Trophoblast cell (in vitro differentiated cells and primary cell): ENCODE data around the gene GJD3.

Experiments used
- DNase-seq, 2 donors: peaks; one replicate each; pipeline ENCODE4 v3.0.0-alpha.2; 2016
- H2AFZ ChIP-seq: 2 replicates; pipeline ENCODE4 v1.6.1; 2013; ENCODE audit warnings: low read length, moderate library complexity, mild to moderate bottlenecking; ENCODE audit not compliant: insufficient read depth, poor library complexity
- H2AK5ac ChIP-seq: 2 replicates; pipeline ENCODE4 v1.6.1; 2013; ENCODE audit warnings: mild to moderate bottlenecking, low read length
- H2BK120ac ChIP-seq: 2 replicates; pipeline ENCODE4 v1.6.1; 2013; ENCODE audit warnings: low read length, mild to moderate bottlenecking, moderate library complexity; ENCODE audit not compliant: insufficient read depth, poor library complexity
- H2BK12ac ChIP-seq: 2 replicates; pipeline ENCODE4 v1.6.1; 2013; ENCODE audit warnings: mild to moderate bottlenecking, low read length, moderate library complexity
- H2BK5ac ChIP-seq: 2 replicates; pipeline ENCODE4 v1.6.1; 2013; ENCODE audit warnings: low read length, low read depth, moderate library complexity, mild to moderate bottlenecking; ENCODE audit not compliant: poor library complexity
- H3K14ac ChIP-seq: 2 replicates; pipeline ENCODE4 v1.6.1; 2013; ENCODE audit warnings: mild to moderate bottlenecking, low read length
- H3K18ac ChIP-seq: 2 replicates; pipeline ENCODE4 v1.6.1; 2013; ENCODE audit warnings: mild to moderate bottlenecking, low read length
- H3K23ac ChIP-seq: 2 replicates; pipeline ENCODE4 v1.6.1; 2013; ENCODE audit warnings: low read length
- H3K27ac ChIP-seq: 2 replicates; pipeline ENCODE4 v1.5.1; 2013; ENCODE audit warnings: low read depth, mild to moderate bottlenecking, inconsistent platforms, low read length, moderate library complexity
- H3K27me3 ChIP-seq: 2 replicates; pipeline ENCODE4 v1.6.1; 2013; ENCODE audit warnings: inconsistent platforms, mild to moderate bottlenecking, low read length, moderate library complexity; ENCODE audit not compliant: insufficient read depth
- H3K36me3 ChIP-seq, 2 experiments: 1 replicate in 1 of 2; 2 replicates in 1 of 2; pipeline ENCODE4 v1.6.1; 2013; ENCODE audit warnings: low read length in 2 of 2, mild to moderate bottlenecking in 2 of 2, moderate library complexity in 1 of 2; ENCODE audit not compliant: insufficient read depth in 2 of 2, control insufficient read depth in 1 of 2
- H3K4ac ChIP-seq: 2 replicates; pipeline ENCODE4 v1.6.1; 2013; ENCODE audit warnings: low read depth, mild to moderate bottlenecking, low read length, moderate library complexity
- H3K4me1 ChIP-seq, 2 experiments: 1 replicate in 1 of 2; 2 replicates in 1 of 2; pipeline ENCODE4 v1.6.1; 2013; ENCODE audit warnings: low read length in 2 of 2, mild to moderate bottlenecking in 2 of 2, moderate library complexity in 1 of 2; ENCODE audit not compliant: insufficient read depth in 2 of 2, control insufficient read depth in 1 of 2
- H3K4me2 ChIP-seq: 2 replicates; pipeline ENCODE4 v1.6.1; 2013; ENCODE audit warnings: inconsistent platforms, mild to moderate bottlenecking, low read length, moderate library complexity
- H3K4me3 ChIP-seq: 2 replicates; pipeline ENCODE4 v1.5.1; 2013; ENCODE audit warnings: mild to moderate bottlenecking, low read depth, low read length, inconsistent platforms
- H3K79me1 ChIP-seq: one replicate; pipeline ENCODE4 v1.6.1; 2013; ENCODE audit warnings: low read length
- H3K79me2 ChIP-seq: 2 replicates; pipeline ENCODE4 v1.6.1; 2013; ENCODE audit warnings: low read length, mild to moderate bottlenecking; ENCODE audit not compliant: control insufficient read depth, insufficient read depth, poor library complexity
- H3K9ac ChIP-seq: 2 replicates; pipeline ENCODE4 v1.6.1; 2013; ENCODE audit warnings: mild to moderate bottlenecking, low read length
- H3K9me3 ChIP-seq: 2 replicates; pipeline ENCODE4 v1.6.1; 2013; ENCODE audit warnings: low read depth, mild to moderate bottlenecking, control low read depth, inconsistent platforms, low read length; ENCODE audit not compliant: insufficient read depth
- H4K12ac ChIP-seq: 2 replicates; pipeline ENCODE4 v1.6.1; 2013; ENCODE audit warnings: low read depth, mild to moderate bottlenecking, low read length, moderate library complexity
- H4K8ac ChIP-seq: 2 replicates; pipeline ENCODE4 v1.6.1; 2013; ENCODE audit warnings: low read depth, mild to moderate bottlenecking, low read length, moderate library complexity
- H4K91ac ChIP-seq: one replicate; pipeline ENCODE4 v1.6.1; 2013; ENCODE audit warnings: low read depth, mild to moderate bottlenecking, low read length, moderate library complexity
- WGBS: extraction: QIAGEN DNeasy Blood & Tissue Kit; methylation state at CpG from one replicate; pipeline ENCODE4 v1.1.7; 2013; ENCODE audit warnings: missing lambda C conversion rate; ENCODE audit not compliant: insufficient read length, insufficient coverage; ENCODE audit errors: extremely low coverage; 5-methylcytosine and 5-hydroxymethylcytosine counted together

GJD3 gene

GRCh38 chr17:40362696-40363110, 1.8 kb downstream of the GJD3 start:
- peaks cover 6 to 10% of the 10 kb centered on the region in 2 experiments for H3K4me1 ChIP-seq
- peaks cover 6% of the 10 kb centered on the region for H3K79me1 ChIP-seq
- peak overlapping the region; percentile 51 for H3K18ac ChIP-seq
- no peak overlapping the region for H3K23ac ChIP-seq
- peak overlapping the region; percentile 19 for H2BK120ac ChIP-seq
- peak overlapping the region; percentile 78 for H3K4me3 ChIP-seq
- no peaks in the 10 kb centered on the region for H3K36me3 ChIP-seq
- H2AK5ac ChIP-seq: no peak overlapping the region
- H2AFZ ChIP-seq: peak overlapping the region; percentile 53
- peak overlapping the region; percentile 85 for H4K8ac ChIP-seq
- no peak overlapping the region for H2BK5ac ChIP-seq
- no peak overlapping the region for H3K9ac ChIP-seq
- WGBS: no CpG with 5 or more reads among the region's 58 CpGs
- H3K9me3 ChIP-seq: peaks cover 2% of the 10 kb centered on the region
- peak overlapping the region; percentile 78 for H4K91ac ChIP-seq
- peak overlapping the region; percentile 98 for H3K4me2 ChIP-seq
- DNase-seq: peak; percentile 70 to 86
- peaks cover 3% of the 10 kb centered on the region for H3K27me3 ChIP-seq
- peak overlapping the region; percentile 0 for H3K4ac ChIP-seq
- peaks cover 5% of the 10 kb centered on the region for H3K79me2 ChIP-seq
- no peak overlapping the region for H3K27ac ChIP-seq
- no peak overlapping the region for H2BK12ac ChIP-seq
- H4K12ac ChIP-seq: peak overlapping the region; percentile 5
- peak overlapping the region; percentile 59 for H3K14ac ChIP-seq

- Histone ChIP-seq H3K79me1 (peaks cover 6% of the 10 kb centered on the region), H3K14ac (no peak overlapping the region), H3K9ac (no peak overlapping the region), H4K12ac (no peak overlapping the region), H3K4me3 (no peak overlapping the region), H2BK12ac (no peak overlapping the region), H3K36me3 (no peaks in the 10 kb centered on the region), H2BK120ac (no peak overlapping the region), H3K27me3 (peaks cover 3% of the 10 kb centered on the region), H4K8ac (no peak overlapping the region), H3K18ac (no peak overlapping the region), H3K23ac (no peak overlapping the region), H3K4me1 (peaks cover 6 to 10% of the 10 kb centered on the region in 2 experiments), H3K27ac (no peak overlapping the region), H2AK5ac (no peak overlapping the region), H3K79me2 (peaks cover 5% of the 10 kb centered on the region), H3K4me2 (peak overlapping the region; percentile 98), H4K91ac (no peak overlapping the region), H3K4ac (no peak overlapping the region), H2AFZ (no peak overlapping the region), H3K9me3 (peaks cover 2% of the 10 kb centered on the region), H2BK5ac (no peak overlapping the region)
- no CpG with 5 or more reads among the region's 24 CpGs for WGBS
- no peak for DNase-seq
Observed at GRCh38 chr17:40361925-40362695, 2.4 kb downstream of the GJD3 start.

GRCh38 chr17:40361063-40361924, 3.2 kb downstream of the GJD3 start:
- no peak overlapping the region for H2BK120ac ChIP-seq
- no peak overlapping the region for H2BK5ac ChIP-seq
- no peak overlapping the region for H4K8ac ChIP-seq
- no peak overlapping the region for H3K23ac ChIP-seq
- H3K27ac ChIP-seq: no peak overlapping the region
- peaks cover 5% of the 10 kb centered on the region for H3K79me2 ChIP-seq
- WGBS: no CpG with 5 or more reads among the region's 32 CpGs
- peaks cover 6 to 10% of the 10 kb centered on the region in 2 experiments for H3K4me1 ChIP-seq
- H4K12ac ChIP-seq: no peak overlapping the region
- no peak overlapping the region for H3K9ac ChIP-seq
- H3K14ac ChIP-seq: no peak overlapping the region
- no peak overlapping the region for H3K18ac ChIP-seq
- DNase-seq: no peak
- H3K36me3 ChIP-seq: peaks cover under 1% of the 10 kb centered on the region in 2 experiments
- H3K4me2 ChIP-seq: no peak overlapping the region
- H3K27me3 ChIP-seq: peaks cover 3% of the 10 kb centered on the region
- H2BK12ac ChIP-seq: no peak overlapping the region
- H3K4ac ChIP-seq: no peak overlapping the region
- H4K91ac ChIP-seq: no peak overlapping the region
- H2AK5ac ChIP-seq: no peak overlapping the region
- H2AFZ ChIP-seq: no peak overlapping the region
- H3K4me3 ChIP-seq: no peak overlapping the region
- peaks cover 2% of the 10 kb centered on the region for H3K9me3 ChIP-seq
- H3K79me1 ChIP-seq: peaks cover 6% of the 10 kb centered on the region

- H3K9ac ChIP-seq: no peak overlapping the region
- no peak for DNase-seq
- H3K9me3 ChIP-seq: peaks cover 2% of the 10 kb centered on the region
- no peak overlapping the region for H3K14ac ChIP-seq
- no peak overlapping the region for H2AFZ ChIP-seq
- H2BK12ac ChIP-seq: no peak overlapping the region
- H3K4me1 ChIP-seq: peaks cover 6 to 10% of the 10 kb centered on the region in 2 experiments
- peaks cover 5% of the 10 kb centered on the region for H3K79me2 ChIP-seq
- H2BK5ac ChIP-seq: no peak overlapping the region
- no peak overlapping the region for H2BK120ac ChIP-seq
- WGBS: no CpG with 5 or more reads among the region's 8 CpGs
- H3K27me3 ChIP-seq: peaks cover 3% of the 10 kb centered on the region
- H3K4ac ChIP-seq: no peak overlapping the region
- H3K79me1 ChIP-seq: peaks cover 6% of the 10 kb centered on the region
- no peak overlapping the region for H3K4me2 ChIP-seq
- H3K27ac ChIP-seq: no peak overlapping the region
- no peak overlapping the region for H4K12ac ChIP-seq
- no peak overlapping the region for H4K91ac ChIP-seq
- H4K8ac ChIP-seq: no peak overlapping the region
- H2AK5ac ChIP-seq: no peak overlapping the region
- H3K36me3 ChIP-seq: peaks cover 11 to 12% of the 10 kb centered on the region in 2 experiments
- no peak overlapping the region for H3K4me3 ChIP-seq
- no peak overlapping the region for H3K23ac ChIP-seq
- no peak overlapping the region for H3K18ac ChIP-seq
Observed at GRCh38 chr17:40360091-40360490, 4.4 kb downstream of the GJD3 start.
